ENCODE data around the gene DPP10.

The DPP10 gene

GRCh38 chr2:115305712-115306111, 863.3 kb downstream of the DPP10 start:
- no peak for DNase-seq (ENCODE audit: low read depth, low spot score)
- ChIA-PET POLR2A (no interaction called here), CTCF (no interaction called here)
- no peak for TF ChIP-seq CTCF (IDR thresholded peaks at IDR 0.05; ENCODE audit: insufficient read depth, low read length, missing control alignments)
- H3K4me3 ChIP-seq (ENCODE audit: low read depth, low read length) = no peak overlapping the region

GRCh38 chr2:115314119-115314518, 871.7 kb downstream of the DPP10 start:
- no peak overlapping the region for H3K4me3 ChIP-seq (ENCODE audit: low read depth, low read length)
- POLR2A ChIA-PET = no interaction called here
- TF ChIP-seq CTCF (IDR thresholded peaks at IDR 0.05; ENCODE audit: insufficient read depth, low read length, missing control alignments) = no peak
- CTCF ChIA-PET = no interaction called here
- DNase-seq (ENCODE audit: low read depth, low spot score) = no peak

- no peak for TF ChIP-seq CTCF (IDR thresholded peaks at IDR 0.05; ENCODE audit: insufficient read depth, low read length, missing control alignments)
- ChIA-PET CTCF (no interaction called here), POLR2A (no interaction called here)
- DNase-seq (ENCODE audit: low read depth, low spot score) = no peak
- H3K4me3 ChIP-seq (ENCODE audit: low read depth, low read length) = no peak overlapping the region
Measured at GRCh38 chr2:115327061-115327460, 884.6 kb downstream of the DPP10 start.

GRCh38 chr2:115359550-115359949, 917.1 kb downstream of the DPP10 start:
- DNase-seq (ENCODE audit: low read depth, low spot score) = no peak
- CTCF ChIA-PET = no interaction called here
- H3K4me3 ChIP-seq (ENCODE audit: low read depth, low read length) = no peak overlapping the region
- TF ChIP-seq CTCF (IDR thresholded peaks at IDR 0.05; ENCODE audit: insufficient read depth, low read length, missing control alignments) = no peak
- POLR2A ChIA-PET = no interaction called here

- DNase-seq (ENCODE audit: low read depth, low spot score) = no peak
- ChIA-PET POLR2A (no interaction called here), CTCF (no interaction called here)
- no peak overlapping the region for H3K4me3 ChIP-seq (ENCODE audit: low read depth, low read length)
- no peak for TF ChIP-seq CTCF (IDR thresholded peaks at IDR 0.05; ENCODE audit: insufficient read depth, low read length, missing control alignments)
Measured at GRCh38 chr2:115364093-115364492, 921.7 kb downstream of the DPP10 start.

GRCh38 chr2:115369400-115369799, 927.0 kb downstream of the DPP10 start:
- H3K4me3 ChIP-seq (ENCODE audit: low read depth, low read length) = no peak overlapping the region
- POLR2A ChIA-PET = no interaction called here
- no peak for TF ChIP-seq CTCF (IDR thresholded peaks at IDR 0.05; ENCODE audit: insufficient read depth, low read length, missing control alignments)
- CTCF ChIA-PET = no interaction called here
- DNase-seq (ENCODE audit: low read depth, low spot score) = no peak

All from AG04449 (cell line).